K562 (cell line): ENCODE results near the gene TMEM273. TPM values are rescaled to one million over a fixed set of nuclear protein-coding genes. Genes with fewer than 3 reads are reported as not detected.

Experiments
- HIVEP1 ChIP-seq: fragments of 250-450 bp; sonication (Bioruptor Pico); IDR thresholded peaks from 2 replicates; pipeline ENCODE4 v1.4.0; 2020; ENCODE audit warnings: mild to moderate bottlenecking
- HNRNPLL ChIP-seq: fragments of 200-400 bp; formaldehyde crosslinking; IDR thresholded peaks from 2 replicates; pipeline ENCODE4 v1.6.1; 2017; ENCODE audit warnings: low read length, low read depth, mild to moderate bottlenecking; ENCODE audit not compliant: poor library complexity, severe bottlenecking
- KLF6 ChIP-seq: fragments of 250-450 bp; sonication (Bioruptor Pico); IDR thresholded peaks from 2 replicates; pipeline ENCODE4 v1.4.0; 2020; ENCODE audit warnings: mild to moderate bottlenecking, moderate library complexity, borderline replicate concordance
- MAFF ChIP-seq: IDR thresholded peaks from 2 replicates; pipeline ENCODE4 v1.6.1; 2012; ENCODE audit warnings: low read length, improper control_type of control experiment
- MTA2 ChIP-seq: fragments of 450-650 bp; IDR thresholded peaks from 2 replicates; pipeline ENCODE4 v1.6.1; 2016; ENCODE audit warnings: low read depth
- MTA3 ChIP-seq: fragments of 450-650 bp; formaldehyde crosslinking; IDR thresholded peaks from 2 replicates; pipeline ENCODE4 v1.6.1; 2017; ENCODE audit warnings: mild to moderate bottlenecking, borderline replicate concordance
- NCOR1 ChIP-seq: fragments of 450-650 bp; IDR thresholded peaks from 2 replicates; pipeline ENCODE4 v1.6.1; 2016; ENCODE audit warnings: mild to moderate bottlenecking, moderate library complexity
- RAD51 ChIP-seq: fragments of 450-650 bp; IDR thresholded peaks from 2 replicates; pipeline ENCODE4 v1.7.1; 2016; ENCODE audit warnings: low read depth, mild to moderate bottlenecking, borderline replicate concordance
- SIN3A ChIP-seq, 2 experiments: fragments of 150-350 bp in 1 of 2; IDR thresholded peaks; 2 replicates each; pipeline ENCODE4 v1.6.1; 2011 to 2016; ENCODE audit warnings: borderline replicate concordance in 2 of 2, low read depth in 2 of 2, low read length in 2 of 2, mild to moderate bottlenecking in 2 of 2, moderate library complexity in 2 of 2; ENCODE audit not compliant: control insufficient read depth in 1 of 2
- TCF7L2 ChIP-seq: fragments of 150-350 bp; IDR thresholded peaks from 2 replicates; pipeline ENCODE4 v1.6.1; 2016; ENCODE audit warnings: low read depth, mild to moderate bottlenecking, low read length, moderate library complexity
- ZC3H4 ChIP-seq: sonication (generic); formaldehyde crosslinking; IDR thresholded peaks from 2 replicates; pipeline ENCODE4 v1.9.0; 2021; ENCODE audit warnings: missing genetic modification reagents, borderline replicate concordance
- ZNF3 ChIP-seq: fragments of 250-450 bp; sonication (Bioruptor Pico); IDR thresholded peaks from 2 replicates; pipeline ENCODE4 v1.5.0; 2021; ENCODE audit warnings: mild to moderate bottlenecking, moderate library complexity
- ZNF41 ChIP-seq: fragments of 250-450 bp; sonication (Bioruptor Pico); conservative IDR thresholded peaks from 2 replicates; pipeline ENCODE4 v1.4.0; 2020; ENCODE audit warnings: mild to moderate bottlenecking
- polyA plus RNA-seq, 8 experiments: library from polyadenylated mRNA; depleted of rRNA in 4 of 8; stranded (reverse) in 5 of 8; unstranded in 3 of 8; fragments of >200 nt; fragmentation: Nextera tagmentation in 2 of 8; fragmentation: Illumina TruSeq in 1 of 8; extraction: Ambion mirVana in 2 of 8; extraction: Trizol in 1 of 8; gene quantifications; 2 replicates each; pipeline versions ENCODE4 v1.2.1 to v1.2.3, GENCODE V29; 2011 to 2014; ENCODE audit warnings: inconsistent platforms in 1 of 8, missing spikeins in 1 of 8
- total RNA-seq, 7 experiments: library from RNA; depleted of rRNA in 6 of 7; stranded (reverse); fragments of >200 nt in 6 of 7; fragmentation: Illumina TruSeq in 2 of 7; extraction: Trizol in 2 of 7; gene quantifications; 2 replicates each; pipeline versions ENCODE4 v1.2.1 to v1.2.3, GENCODE V29; 2011 to 2021; ENCODE audit warnings: low replicate concordance in 1 of 7
- TF ChIP-seq, protein P1 (sequence below): fragments of 450-650 bp; IDR thresholded peaks from 2 replicates; pipeline ENCODE4 v1.6.1; 2016
- TF ChIP-seq, protein P2 (sequence below): fragments of 250-450 bp; sonication (Bioruptor Pico); IDR thresholded peaks from 2 replicates; pipeline ENCODE4 v1.5.0; 2021; ENCODE audit warnings: mild to moderate bottlenecking, borderline replicate concordance
- TF ChIP-seq, protein P3 (sequence below): IDR thresholded peaks from 2 replicates; pipeline ENCODE4 v1.6.1; 2016; ENCODE audit warnings: missing genetic modification characterization, missing compliant biosample characterization
- TF ChIP-seq, protein P4 (sequence below): sonication (generic); formaldehyde crosslinking; IDR thresholded peaks from 2 replicates; pipeline ENCODE4 v1.8.0; 2023; ENCODE audit warnings: mild to moderate bottlenecking, missing genetic modification reagents
- TF ChIP-seq, protein P5 (sequence below), 2 experiments: fragments of 150-350 bp in 1 of 2; IDR thresholded peaks; 2 replicates each; pipeline ENCODE4 v1.6.1; 2012 to 2016; ENCODE audit warnings: low read depth in 2 of 2, low read length in 2 of 2, mild to moderate bottlenecking in 1 of 2, moderate library complexity in 1 of 2

TMEM273 gene
- total and polyA plus RNA-seq, 9 of the 15 experiments (the other 6 are each of a cell fraction or from before 2014, with no cell fraction given), result 39.2 to 131 (median 95.6) TPM

DNA sequence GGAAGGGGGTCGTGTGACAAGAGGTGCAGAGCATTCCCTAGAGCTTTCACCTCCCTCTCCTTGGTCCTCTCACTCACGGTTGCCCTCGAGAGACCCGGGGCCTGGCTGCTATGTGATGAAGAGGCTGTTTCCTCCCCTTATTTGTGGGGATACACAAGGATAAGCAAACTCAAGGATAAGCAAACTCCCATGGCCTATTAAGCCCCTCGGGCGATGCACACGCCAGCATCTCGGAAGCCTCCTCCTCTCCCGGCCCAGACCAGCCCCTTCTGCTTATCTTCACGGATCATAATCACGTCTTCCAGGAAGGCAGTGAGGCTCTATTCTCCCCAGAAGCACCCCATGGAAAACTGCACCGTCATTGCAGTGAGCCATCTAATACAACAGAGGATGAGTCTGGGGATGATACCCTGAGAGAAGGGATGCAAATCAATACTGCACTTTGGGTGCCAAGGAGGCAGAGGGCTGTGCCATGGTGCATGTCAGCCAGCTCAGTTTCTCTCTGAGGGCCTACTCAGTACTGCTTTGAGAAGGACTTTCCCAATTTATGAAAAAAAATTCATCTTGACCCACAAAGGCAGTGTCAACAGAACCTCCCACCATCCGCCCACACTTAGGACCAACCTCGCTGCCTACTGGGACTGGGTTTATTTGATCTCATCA, 22.2 kb downstream of the TMEM273 start (continued):
- TF ChIP-seq, protein P1, sequence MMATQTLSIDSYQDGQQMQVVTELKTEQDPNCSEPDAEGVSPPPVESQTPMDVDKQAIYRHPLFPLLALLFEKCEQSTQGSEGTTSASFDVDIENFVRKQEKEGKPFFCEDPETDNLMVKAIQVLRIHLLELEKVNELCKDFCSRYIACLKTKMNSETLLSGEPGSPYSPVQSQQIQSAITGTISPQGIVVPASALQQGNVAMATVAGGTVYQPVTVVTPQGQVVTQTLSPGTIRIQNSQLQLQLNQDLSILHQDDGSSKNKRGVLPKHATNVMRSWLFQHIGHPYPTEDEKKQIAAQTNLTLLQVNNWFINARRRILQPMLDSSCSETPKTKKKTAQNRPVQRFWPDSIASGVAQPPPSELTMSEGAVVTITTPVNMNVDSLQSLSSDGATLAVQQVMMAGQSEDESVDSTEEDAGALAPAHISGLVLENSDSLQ, result no peak
- no peak for TF ChIP-seq HIVEP1 (CRISPR knock-in tag)
- no peak for TF ChIP-seq RAD51
- TF ChIP-seq KLF6 (CRISPR knock-in tag), result no peak
- TF ChIP-seq HNRNPLL, result no peak
- peak; percentile 49; the same call in 1 of the 2 replicates for TF ChIP-seq ZNF41 (CRISPR knock-in tag)
- TF ChIP-seq MAFF, result peak; percentile 97
- TF ChIP-seq TCF7L2, result no peak
- TF ChIP-seq ZNF3 (CRISPR knock-in tag), result no peak
- peak; percentile 69 for TF ChIP-seq MTA2
- TF ChIP-seq, protein P2, sequence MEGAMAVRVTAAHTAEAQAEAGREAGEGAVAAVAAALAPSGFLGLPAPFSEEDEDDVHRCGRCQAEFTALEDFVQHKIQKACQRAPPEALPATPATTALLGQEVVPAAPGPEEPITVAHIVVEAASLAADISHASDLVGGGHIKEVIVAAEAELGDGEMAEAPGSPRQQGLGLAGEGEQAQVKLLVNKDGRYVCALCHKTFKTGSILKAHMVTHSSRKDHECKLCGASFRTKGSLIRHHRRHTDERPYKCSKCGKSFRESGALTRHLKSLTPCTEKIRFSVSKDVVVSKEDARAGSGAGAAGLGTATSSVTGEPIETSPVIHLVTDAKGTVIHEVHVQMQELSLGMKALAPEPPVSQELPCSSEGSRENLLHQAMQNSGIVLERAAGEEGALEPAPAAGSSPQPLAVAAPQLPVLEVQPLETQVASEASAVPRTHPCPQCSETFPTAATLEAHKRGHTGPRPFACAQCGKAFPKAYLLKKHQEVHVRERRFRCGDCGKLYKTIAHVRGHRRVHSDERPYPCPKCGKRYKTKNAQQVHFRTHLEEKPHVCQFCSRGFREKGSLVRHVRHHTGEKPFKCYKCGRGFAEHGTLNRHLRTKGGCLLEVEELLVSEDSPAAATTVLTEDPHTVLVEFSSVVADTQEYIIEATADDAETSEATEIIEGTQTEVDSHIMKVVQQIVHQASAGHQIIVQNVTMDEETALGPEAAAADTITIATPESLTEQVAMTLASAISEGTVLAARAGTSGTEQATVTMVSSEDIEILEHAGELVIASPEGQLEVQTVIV, result no peak
- TF ChIP-seq NCOR1, result no peak; the same call in 1 of the 2 replicates
- no peak for TF ChIP-seq ZC3H4
- no peak for TF ChIP-seq SIN3A (IDR thresholded peaks at IDR 0.05; ENCODE audit: borderline replicate concordance in 2 of 2, control insufficient read depth in 1 of 2, low read depth in 2 of 2, low read length in 2 of 2)
- TF ChIP-seq, protein P3, sequence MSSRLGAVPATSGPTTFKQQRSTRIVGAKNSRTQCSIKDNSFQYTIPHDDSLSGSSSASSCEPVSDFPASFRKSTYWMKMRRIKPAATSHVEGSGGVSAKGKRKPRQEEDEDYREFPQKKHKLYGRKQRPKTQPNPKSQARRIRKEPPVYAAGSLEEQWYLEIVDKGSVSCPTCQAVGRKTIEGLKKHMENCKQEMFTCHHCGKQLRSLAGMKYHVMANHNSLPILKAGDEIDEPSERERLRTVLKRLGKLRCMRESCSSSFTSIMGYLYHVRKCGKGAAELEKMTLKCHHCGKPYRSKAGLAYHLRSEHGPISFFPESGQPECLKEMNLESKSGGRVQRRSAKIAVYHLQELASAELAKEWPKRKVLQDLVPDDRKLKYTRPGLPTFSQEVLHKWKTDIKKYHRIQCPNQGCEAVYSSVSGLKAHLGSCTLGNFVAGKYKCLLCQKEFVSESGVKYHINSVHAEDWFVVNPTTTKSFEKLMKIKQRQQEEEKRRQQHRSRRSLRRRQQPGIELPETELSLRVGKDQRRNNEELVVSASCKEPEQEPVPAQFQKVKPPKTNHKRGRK (tag), result no peak
- TF ChIP-seq MTA3, result peak; percentile 87
- TF ChIP-seq, protein P4, sequence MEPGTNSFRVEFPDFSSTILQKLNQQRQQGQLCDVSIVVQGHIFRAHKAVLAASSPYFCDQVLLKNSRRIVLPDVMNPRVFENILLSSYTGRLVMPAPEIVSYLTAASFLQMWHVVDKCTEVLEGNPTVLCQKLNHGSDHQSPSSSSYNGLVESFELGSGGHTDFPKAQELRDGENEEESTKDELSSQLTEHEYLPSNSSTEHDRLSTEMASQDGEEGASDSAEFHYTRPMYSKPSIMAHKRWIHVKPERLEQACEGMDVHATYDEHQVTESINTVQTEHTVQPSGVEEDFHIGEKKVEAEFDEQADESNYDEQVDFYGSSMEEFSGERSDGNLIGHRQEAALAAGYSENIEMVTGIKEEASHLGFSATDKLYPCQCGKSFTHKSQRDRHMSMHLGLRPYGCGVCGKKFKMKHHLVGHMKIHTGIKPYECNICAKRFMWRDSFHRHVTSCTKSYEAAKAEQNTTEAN, result no peak
- TF ChIP-seq, protein P5, sequence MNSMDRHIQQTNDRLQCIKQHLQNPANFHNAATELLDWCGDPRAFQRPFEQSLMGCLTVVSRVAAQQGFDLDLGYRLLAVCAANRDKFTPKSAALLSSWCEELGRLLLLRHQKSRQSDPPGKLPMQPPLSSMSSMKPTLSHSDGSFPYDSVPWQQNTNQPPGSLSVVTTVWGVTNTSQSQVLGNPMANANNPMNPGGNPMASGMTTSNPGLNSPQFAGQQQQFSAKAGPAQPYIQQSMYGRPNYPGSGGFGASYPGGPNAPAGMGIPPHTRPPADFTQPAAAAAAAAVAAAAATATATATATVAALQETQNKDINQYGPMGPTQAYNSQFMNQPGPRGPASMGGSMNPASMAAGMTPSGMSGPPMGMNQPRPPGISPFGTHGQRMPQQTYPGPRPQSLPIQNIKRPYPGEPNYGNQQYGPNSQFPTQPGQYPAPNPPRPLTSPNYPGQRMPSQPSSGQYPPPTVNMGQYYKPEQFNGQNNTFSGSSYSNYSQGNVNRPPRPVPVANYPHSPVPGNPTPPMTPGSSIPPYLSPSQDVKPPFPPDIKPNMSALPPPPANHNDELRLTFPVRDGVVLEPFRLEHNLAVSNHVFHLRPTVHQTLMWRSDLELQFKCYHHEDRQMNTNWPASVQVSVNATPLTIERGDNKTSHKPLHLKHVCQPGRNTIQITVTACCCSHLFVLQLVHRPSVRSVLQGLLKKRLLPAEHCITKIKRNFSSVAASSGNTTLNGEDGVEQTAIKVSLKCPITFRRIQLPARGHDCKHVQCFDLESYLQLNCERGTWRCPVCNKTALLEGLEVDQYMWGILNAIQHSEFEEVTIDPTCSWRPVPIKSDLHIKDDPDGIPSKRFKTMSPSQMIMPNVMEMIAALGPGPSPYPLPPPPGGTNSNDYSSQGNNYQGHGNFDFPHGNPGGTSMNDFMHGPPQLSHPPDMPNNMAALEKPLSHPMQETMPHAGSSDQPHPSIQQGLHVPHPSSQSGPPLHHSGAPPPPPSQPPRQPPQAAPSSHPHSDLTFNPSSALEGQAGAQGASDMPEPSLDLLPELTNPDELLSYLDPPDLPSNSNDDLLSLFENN (IDR thresholded peaks at IDR 0.05; ENCODE audit: low read depth in 2 of 2, low read length in 2 of 2), result no peak
